Stimulated activated CD8-positive, alpha-beta memory T cell treated with anti-CD3 and anti-CD28 coated beads, Interleukin-7, amount 100 ng/mL, for 24 hours (primary cell): ENCODE measurements around the gene TBCK.

Experiments
- DNase-seq: peaks from one replicate; pipeline ENCODE4 v3.0.0-alpha.2; 2020; ENCODE audit warnings: low read depth

The TBCK gene

GRCh38 chr4:106038908-106039307 is 277.1 kb downstream of the TBCK start:
- DNase-seq: no peak

DNA sequence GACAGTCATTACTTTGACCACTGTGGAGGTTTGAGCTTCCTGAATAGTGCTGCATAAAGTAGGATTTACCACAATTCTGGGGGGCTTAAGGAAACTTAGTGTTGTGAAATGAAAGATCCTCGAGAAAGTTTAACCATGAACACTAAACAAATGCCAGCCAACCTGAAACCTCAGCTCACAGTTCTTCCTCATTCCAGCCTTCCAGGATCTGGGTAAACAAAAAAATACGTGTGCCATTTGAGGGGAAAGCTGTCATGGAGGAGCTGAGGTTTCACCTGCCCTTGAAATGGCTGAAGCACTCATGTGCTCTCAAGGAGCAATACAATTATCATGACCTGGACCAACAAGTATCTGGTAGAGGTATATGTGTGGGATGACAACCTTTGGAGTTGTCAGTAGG is 278.0 kb downstream of the TBCK start:
- DNase-seq: no peak

- DNase-seq: no peak
Measured at GRCh38 chr4:106036848-106037247, 279.2 kb downstream of the TBCK start.

DNA sequence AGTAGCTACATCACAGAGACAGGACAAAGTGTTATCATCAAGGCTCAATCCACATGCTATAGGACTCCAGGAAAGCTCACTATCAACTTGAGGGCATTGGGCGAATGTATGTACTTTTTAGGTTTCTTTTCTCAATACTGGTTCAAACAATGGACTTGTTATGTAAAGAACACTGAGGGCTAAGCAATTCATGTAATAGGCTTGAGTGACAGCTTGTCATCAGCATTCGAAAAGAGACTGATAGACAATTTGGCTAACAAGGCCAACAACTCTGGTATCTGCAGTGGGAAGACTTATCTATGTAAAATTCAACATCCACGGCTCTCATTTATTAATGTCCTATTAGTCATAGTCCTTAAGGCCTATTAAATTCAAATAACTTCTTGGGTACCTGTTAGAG is 279.7 kb downstream of the TBCK start:
- no peak for DNase-seq

DNA sequence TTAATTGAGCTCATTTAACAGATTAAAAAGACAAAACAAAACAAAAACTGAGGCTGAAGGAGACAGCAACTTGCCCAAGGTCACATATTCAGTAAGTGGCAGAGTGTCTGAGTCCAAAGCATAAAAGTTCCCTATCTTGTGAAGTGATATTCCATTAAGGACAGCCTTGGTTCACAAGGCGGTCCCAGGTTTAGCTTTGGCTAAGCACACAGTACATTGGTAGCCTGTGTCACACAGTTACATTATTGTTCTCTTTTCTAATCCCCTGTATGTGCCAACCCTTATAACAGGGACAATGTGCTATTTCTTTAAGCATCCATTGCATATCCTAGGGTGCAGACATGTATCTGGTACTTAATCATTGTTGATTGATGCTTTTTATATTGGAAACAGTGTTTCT is 280.8 kb downstream of the TBCK start:
- DNase-seq: no peak

DNA sequence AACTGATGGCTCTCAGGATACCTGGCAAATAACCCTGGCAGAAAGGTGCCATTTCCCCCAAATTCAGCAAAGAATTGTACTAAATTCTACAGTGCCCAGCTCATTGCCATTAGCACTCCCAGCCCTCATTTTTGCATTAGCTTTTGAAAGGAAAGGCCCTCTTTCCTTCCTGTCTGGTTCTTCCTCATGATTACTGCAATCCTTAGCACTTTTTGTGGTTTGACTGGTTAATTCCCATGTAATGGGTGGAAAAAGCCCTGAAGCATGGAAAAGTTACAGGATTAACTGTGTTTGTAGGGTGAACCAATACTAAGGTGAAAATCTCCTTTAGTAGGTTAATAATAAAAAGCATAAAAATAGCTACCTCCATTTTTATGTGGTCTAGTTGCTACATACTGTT is 281.3 kb downstream of the TBCK start:
- no peak for DNase-seq

DNA sequence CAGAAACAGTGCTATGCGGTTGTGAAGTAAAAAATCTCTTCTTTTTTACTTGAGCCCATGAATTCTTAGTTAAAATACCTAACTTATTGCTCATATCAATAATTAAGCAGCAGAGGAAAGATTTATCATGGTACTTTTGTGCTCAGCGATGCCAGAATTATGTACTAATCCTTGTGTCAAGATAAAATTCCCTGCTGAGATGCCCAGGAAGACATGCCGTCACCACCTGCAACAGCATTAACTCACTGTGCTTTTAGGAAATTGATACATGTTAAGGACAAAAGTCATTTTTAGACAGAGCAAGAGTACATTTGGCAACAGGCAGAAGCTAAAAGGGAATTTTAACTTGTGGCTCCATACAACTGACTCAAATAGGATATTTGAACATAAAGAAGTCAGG is 281.8 kb downstream of the TBCK start:
- DNase-seq: no peak

DNA sequence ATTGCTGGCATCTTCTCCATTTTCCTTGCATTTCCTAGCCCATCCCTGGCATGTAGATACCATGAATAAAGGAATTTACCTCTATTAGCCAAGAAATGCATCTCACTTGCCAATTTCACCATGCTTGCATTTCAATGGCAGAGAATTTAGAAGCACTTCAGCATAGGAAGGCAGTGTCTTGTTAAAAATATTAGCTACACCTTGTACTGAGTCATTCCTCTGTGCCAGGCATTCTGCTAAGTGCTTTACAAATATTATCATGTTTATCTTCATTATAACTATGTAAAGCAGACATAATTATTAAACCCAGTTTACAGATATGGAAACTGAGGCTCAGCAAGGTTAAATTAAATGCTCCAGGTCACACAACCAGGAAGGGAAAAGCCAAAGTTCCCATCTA is 282.5 kb downstream of the TBCK start:
- no peak for DNase-seq

GRCh38 chr4:106032851-106033286 is 283.1 kb downstream of the TBCK start:
- no peak for DNase-seq

- no peak for DNase-seq
Measured at GRCh38 chr4:106022454-106022853, 293.6 kb downstream of the TBCK start.

- no peak for DNase-seq
Measured at GRCh38 chr4:106021737-106022410, 294.1 kb downstream of the TBCK start.

GRCh38 chr4:106019771-106020170 is 296.2 kb downstream of the TBCK start:
- no peak for DNase-seq

DNA sequence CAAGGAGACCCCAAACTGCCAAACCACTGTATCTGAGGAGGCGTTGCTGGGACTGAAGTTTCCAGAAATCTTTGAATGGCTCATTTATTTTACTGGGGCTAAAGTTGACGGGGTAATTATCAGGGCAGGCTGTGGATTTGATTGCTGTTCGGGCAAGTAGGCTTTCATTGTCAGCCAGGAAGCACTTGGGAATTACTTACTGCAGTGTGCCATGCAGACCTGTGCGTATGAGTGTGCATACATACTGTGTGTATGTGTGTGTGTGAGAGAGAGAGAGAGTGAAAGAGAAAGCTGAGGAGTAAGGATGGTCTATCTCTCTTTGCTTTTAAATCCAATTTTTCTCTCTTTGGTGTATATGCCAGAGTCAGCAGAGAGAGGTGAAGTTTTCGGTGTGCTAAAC is 298.0 kb downstream of the TBCK start:
- DNase-seq: no peak

DNA sequence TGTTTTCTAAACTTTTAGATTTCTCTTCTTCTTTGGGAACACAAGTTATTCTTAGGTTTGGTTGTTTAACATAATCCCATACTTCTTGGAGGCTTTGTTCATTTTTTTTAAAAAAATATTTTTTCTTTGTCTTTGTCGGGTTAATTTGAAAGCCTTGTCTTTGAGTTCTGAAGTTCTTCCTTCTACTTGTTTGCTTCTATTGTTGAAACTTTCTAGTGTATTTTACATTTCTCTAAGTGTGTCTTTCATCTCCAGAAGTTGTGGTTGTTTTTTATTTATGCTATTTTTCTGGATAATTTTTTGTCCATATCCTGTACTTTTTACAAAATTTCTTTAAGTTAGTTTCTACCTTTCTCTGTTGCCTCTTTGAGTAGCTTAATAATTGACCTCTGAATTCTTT is 304.6 kb downstream of the TBCK start:
- DNase-seq: no peak

GRCh38 chr4:106010761-106011160 is 305.2 kb downstream of the TBCK start:
- DNase-seq: no peak

GRCh38 chr4:106002994-106003393 is 313.0 kb downstream of the TBCK start:
- no peak for DNase-seq

GRCh38 chr4:105998171-105999063 is 317.6 kb downstream of the TBCK start:
- DNase-seq: no peak

- no peak for DNase-seq
Measured at GRCh38 chr4:105996845-105997244, 319.2 kb downstream of the TBCK start.

DNA sequence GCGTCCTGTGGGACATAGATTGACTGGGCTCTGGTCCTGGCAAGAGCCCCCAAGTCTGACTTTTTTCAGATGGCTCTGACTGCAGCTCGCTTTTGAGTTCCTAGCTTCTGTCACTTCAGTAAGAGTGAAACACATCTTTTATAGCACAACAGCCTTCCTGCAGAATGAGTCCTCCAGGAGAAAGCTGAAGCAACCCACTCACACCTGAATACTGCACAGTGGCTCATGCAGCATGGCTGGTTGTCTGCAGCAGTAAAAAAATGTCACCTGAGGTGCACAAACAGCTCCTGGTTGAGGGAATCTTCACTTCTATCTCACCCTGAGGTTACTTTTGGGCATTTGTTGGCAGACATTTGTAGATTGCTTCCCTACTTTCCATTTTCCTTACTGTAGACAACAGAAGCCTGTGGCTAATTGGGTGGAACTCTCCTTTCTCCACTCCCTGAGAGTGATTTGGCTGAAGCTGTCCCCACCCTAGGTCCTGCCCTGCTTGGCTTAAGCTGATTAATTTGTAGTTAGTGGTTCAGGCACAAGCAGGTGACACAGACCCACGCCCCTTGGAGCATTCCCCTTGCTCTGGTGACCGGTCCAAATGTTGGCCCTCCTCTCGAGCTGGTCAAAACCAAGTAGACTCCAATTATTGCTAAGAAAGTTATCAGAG is 321.0 kb downstream of the TBCK start:
- DNase-seq: no peak

- DNase-seq: no peak
Measured at GRCh38 chr4:105994061-105994460, 321.9 kb downstream of the TBCK start.

- no peak for DNase-seq
Measured at GRCh38 chr4:105992641-105993305, 323.2 kb downstream of the TBCK start.

DNA sequence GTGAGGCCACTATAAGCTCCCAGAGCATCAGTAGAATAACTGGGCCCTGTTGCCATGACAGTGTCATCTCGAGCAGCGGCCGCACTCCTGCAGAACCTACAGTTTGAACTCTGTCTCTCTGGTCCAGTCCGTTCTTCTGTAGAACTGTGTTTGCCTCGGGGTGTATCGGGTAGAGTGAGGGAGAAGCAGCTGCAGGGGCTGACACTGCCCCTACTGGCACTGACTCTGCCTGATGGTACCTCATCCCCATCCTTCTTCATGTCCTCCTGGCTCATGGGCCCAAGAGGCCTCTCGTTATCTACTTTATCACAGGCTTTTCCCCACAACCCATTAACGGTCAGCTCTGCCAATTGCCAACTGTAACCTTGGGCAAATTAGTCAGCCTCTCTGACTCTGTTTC is 324.3 kb downstream of the TBCK start:
- DNase-seq: no peak
